Measurements from ENCODE around the gene COL13A1.

GRCh38 chr10:69847883-69848282, 46.2 kb downstream of the COL13A1 start:
- no peak for TF ChIP-seq CREB5 (CRISPR knock-in tag; IDR thresholded peaks at IDR 0.05; ENCODE audit: low read depth)
- TF ChIP-seq POU6F1 (CRISPR knock-in tag; IDR thresholded peaks at IDR 0.05; ENCODE audit: borderline replicate concordance, low read depth) = no peak
- TF ChIP-seq TOX (CRISPR knock-in tag; IDR thresholded peaks at IDR 0.05; ENCODE audit: borderline replicate concordance) = no peak
- no peak for TF ChIP-seq PPARA (CRISPR knock-in tag; IDR thresholded peaks at IDR 0.05; ENCODE audit: borderline replicate concordance)
- no peak for TF ChIP-seq PATZ1 (CRISPR knock-in tag; IDR thresholded peaks at IDR 0.05; ENCODE audit: borderline replicate concordance)
- TF ChIP-seq ARNTL (CRISPR knock-in tag; IDR thresholded peaks at IDR 0.05; ENCODE audit: borderline replicate concordance, low read depth) = no peak
- TF ChIP-seq RARB (CRISPR knock-in tag; IDR thresholded peaks at IDR 0.05) = no peak
- no peak for TF ChIP-seq BACH2 (CRISPR knock-in tag; IDR thresholded peaks at IDR 0.05; ENCODE audit: borderline replicate concordance)
- TF ChIP-seq CSRNP3 (CRISPR knock-in tag; IDR thresholded peaks at IDR 0.05) = no peak
- no peak for TF ChIP-seq CSDC2 (CRISPR knock-in tag; IDR thresholded peaks at IDR 0.05)

All from SK-N-SH treated with all-trans-retinoic acid at 6 μM for 48 hours (cell line).